ENCODE results near the gene CAMSAP2. TPM values are rescaled to one million over a fixed set of nuclear protein-coding genes. Genes with fewer than 3 reads are reported as not detected.

Gene CAMSAP2
- total RNA-seq, 1 experiment from 2014 or later: 40.3 TPM

DNA sequence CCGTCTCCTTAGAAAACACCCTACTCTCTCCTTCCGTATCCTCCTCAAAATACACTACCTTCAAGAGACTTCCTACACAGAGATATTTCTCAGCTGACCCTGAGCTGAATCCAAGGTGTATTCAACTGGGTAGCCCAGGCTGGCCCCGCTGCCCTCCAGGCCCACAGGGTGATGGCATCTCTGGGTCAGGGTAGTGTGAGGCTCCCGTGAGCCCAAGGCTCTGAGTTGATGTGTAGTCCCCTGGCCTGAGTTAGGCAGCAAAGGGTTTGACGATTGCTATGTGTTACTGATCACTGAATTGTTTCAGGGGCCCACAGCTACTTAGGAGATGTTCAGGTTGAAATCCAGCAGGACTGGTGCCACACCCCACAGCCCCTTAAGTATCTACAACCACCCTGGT lies 162.7 kb downstream of the CAMSAP2 start:
- H4K20me1 ChIP-seq (ENCODE audit: insufficient read depth): peaks cover 12% of the 10 kb centered on the region
- no peak overlapping the region for H3K4me2 ChIP-seq
- H3K79me2 ChIP-seq (ENCODE audit: low read depth): peaks cover 22% of the 10 kb centered on the region
- no peaks in the 10 kb centered on the region for H3K9me2 ChIP-seq (ENCODE audit: insufficient read depth)
- TF ChIP-seq, protein P1, sequence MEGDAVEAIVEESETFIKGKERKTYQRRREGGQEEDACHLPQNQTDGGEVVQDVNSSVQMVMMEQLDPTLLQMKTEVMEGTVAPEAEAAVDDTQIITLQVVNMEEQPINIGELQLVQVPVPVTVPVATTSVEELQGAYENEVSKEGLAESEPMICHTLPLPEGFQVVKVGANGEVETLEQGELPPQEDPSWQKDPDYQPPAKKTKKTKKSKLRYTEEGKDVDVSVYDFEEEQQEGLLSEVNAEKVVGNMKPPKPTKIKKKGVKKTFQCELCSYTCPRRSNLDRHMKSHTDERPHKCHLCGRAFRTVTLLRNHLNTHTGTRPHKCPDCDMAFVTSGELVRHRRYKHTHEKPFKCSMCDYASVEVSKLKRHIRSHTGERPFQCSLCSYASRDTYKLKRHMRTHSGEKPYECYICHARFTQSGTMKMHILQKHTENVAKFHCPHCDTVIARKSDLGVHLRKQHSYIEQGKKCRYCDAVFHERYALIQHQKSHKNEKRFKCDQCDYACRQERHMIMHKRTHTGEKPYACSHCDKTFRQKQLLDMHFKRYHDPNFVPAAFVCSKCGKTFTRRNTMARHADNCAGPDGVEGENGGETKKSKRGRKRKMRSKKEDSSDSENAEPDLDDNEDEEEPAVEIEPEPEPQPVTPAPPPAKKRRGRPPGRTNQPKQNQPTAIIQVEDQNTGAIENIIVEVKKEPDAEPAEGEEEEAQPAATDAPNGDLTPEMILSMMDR (conservative IDR thresholded peaks at IDR 0.05): no peak
- TF ChIP-seq EZH2 (IDR thresholded peaks at IDR 0.05; ENCODE audit: low read depth): no peak
- peaks cover 26% of the 10 kb centered on the region for H3K4me1 ChIP-seq (replicated peaks; ENCODE audit: insufficient read depth)
- no peaks in the 10 kb centered on the region for H3K27me3 ChIP-seq (ENCODE audit: insufficient read depth, low read depth)
- DNase-seq: no peak
- CTCF ChIA-PET: no interaction called here
- peaks cover 42% of the 10 kb centered on the region for H3K36me3 ChIP-seq (ENCODE audit: low read depth)
- no peak overlapping the region for H3K4me3 ChIP-seq
- H3K27ac ChIP-seq: no peak overlapping the region
- no peaks in the 10 kb centered on the region for H3K9me3 ChIP-seq (ENCODE audit: insufficient read depth, low read depth)
- POLR2A ChIA-PET (ENCODE audit: unreplicated experiment): no interaction called here
- intact Hi-C loops (cut with micrococcal nuclease; ENCODE audit: unreplicated experiment): no loop called here
- no TSS peak for BruUV-seq (replicated peaks)
- H3F3A ChIP-seq (ENCODE audit: insufficient read depth, low read depth): peaks cover 17% of the 10 kb centered on the region; the same call in 1 of the 2 replicates
- H2AFZ ChIP-seq: no peak overlapping the region

DNA sequence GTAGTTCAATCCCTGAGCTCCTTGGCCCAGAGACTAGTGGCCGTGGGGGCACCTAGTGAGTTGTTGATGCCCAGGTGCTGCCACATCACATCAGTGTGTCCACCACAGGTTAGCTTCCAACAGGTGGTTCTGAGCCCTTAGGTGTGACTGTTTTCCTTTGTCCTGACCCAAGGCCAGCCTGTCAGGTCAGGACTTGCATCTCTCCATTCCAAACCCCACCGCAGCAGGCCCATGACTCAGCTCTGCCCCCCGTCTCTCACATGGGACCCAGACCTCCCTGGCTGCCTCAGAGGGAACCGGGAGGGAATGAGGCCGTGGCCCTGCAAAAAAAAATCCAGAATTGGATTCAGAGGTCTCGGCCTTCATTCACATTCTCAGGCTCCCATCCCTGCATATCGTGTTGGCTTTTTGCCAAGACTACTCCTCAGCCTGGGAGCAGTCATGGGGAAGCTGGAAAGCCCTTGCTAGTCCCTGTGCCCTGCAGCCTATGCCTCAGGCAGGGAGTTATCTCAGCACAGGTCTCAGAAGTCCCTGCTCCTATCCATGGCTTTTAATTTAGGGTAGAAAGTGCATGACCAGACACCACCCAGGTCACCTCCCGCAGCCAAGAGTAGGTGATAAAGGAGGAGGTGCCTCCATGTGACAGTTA lies 163.2 kb downstream of the CAMSAP2 start:
- no peak overlapping the region for H3K27ac ChIP-seq
- H3K4me3 ChIP-seq: no peak overlapping the region
- peaks cover 42% of the 10 kb centered on the region for H3K36me3 ChIP-seq (ENCODE audit: low read depth)
- ChIA-PET POLR2A (ENCODE audit: unreplicated experiment) (no interaction called here), CTCF (no interaction called here)
- no peak overlapping the region for H3K4me2 ChIP-seq
- no peak for DNase-seq
- H3F3A ChIP-seq (ENCODE audit: insufficient read depth, low read depth): peaks cover 12% of the 10 kb centered on the region; the same call in 1 of the 2 replicates
- no peaks in the 10 kb centered on the region for H3K9me3 ChIP-seq (ENCODE audit: insufficient read depth, low read depth)
- BruUV-seq (replicated peaks): no TSS peak
- intact Hi-C loops (cut with micrococcal nuclease; ENCODE audit: unreplicated experiment): no loop called here
- peaks cover 11% of the 10 kb centered on the region for H4K20me1 ChIP-seq (ENCODE audit: insufficient read depth)
- H3K79me2 ChIP-seq (ENCODE audit: low read depth): peaks cover 20% of the 10 kb centered on the region
- peaks cover 25% of the 10 kb centered on the region for H3K4me1 ChIP-seq (replicated peaks; ENCODE audit: insufficient read depth)
- H2AFZ ChIP-seq: no peak overlapping the region
- TF ChIP-seq EZH2 (IDR thresholded peaks at IDR 0.05; ENCODE audit: low read depth): no peak
- TF ChIP-seq, protein P1 (conservative IDR thresholded peaks at IDR 0.05): no peak
- H3K27me3 ChIP-seq (ENCODE audit: insufficient read depth, low read depth): no peaks in the 10 kb centered on the region
- no peaks in the 10 kb centered on the region for H3K9me2 ChIP-seq (ENCODE audit: insufficient read depth)

DNA sequence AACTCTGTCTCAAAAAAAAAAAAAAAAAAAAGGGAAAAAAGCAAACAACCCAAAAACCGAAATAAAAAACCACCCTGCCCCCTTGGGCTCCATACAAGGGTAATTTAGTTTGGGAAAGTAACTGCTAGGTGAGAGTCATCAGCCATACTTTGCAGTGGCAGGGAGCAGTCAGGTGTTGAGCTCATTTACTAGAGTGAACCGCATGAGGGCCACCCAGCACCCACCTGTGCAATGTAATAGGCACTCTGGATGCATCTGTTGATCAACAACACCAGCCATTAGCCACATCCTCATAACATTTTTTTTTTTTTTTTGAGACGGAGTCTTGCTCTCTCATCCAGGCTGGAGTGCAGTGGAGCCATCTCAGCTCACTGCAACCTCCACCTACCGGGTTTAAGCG lies 165.1 kb downstream of the CAMSAP2 start:
- intact Hi-C loops (cut with micrococcal nuclease; ENCODE audit: unreplicated experiment): no loop called here
- POLR2A ChIA-PET (ENCODE audit: unreplicated experiment): interaction anchor here (0.6 kb wide), 1 partner anchor 983 kb away, joined by 5 read pairs; no protein-coding TSS in a partner anchor
- Histone ChIP-seq H3K9me3 (ENCODE audit: insufficient read depth, low read depth) (no peaks in the 10 kb centered on the region), H3K9me2 (ENCODE audit: insufficient read depth) (no peaks in the 10 kb centered on the region), H3K4me3 (no peak overlapping the region), H4K20me1 (ENCODE audit: insufficient read depth) (no peaks in the 10 kb centered on the region; the same call in none of the 2 replicates), H2AFZ (no peak overlapping the region), H3K79me2 (ENCODE audit: low read depth) (peaks cover 2% of the 10 kb centered on the region; the same call in 1 of the 2 replicates), H3K4me2 (no peak overlapping the region), H3F3A (ENCODE audit: insufficient read depth, low read depth) (peaks cover 6% of the 10 kb centered on the region; the same call in 1 of the 2 replicates), H3K36me3 (ENCODE audit: low read depth) (peaks cover 34% of the 10 kb centered on the region), H3K4me1 (replicated peaks; ENCODE audit: insufficient read depth) (peaks cover 22% of the 10 kb centered on the region; the same call in 1 of the 2 replicates), H3K27me3 (ENCODE audit: insufficient read depth, low read depth) (no peaks in the 10 kb centered on the region), H3K27ac (no peak overlapping the region)
- TF ChIP-seq, protein P1 (conservative IDR thresholded peaks at IDR 0.05): no peak
- TF ChIP-seq EZH2 (IDR thresholded peaks at IDR 0.05; ENCODE audit: low read depth): no peak
- DNase-seq: no peak
- CTCF ChIA-PET: no interaction called here
- BruUV-seq (replicated peaks): no TSS peak
